GM19238 (cell line): ENCODE results near the gene CLEC9A.
"Not testable (repeated sequence)": the region's sequence is repeated elsewhere in the genome, so short reads cannot be mapped to it uniquely, and the experiment has no call there.

Experiments
- DNase-seq: peaks from one replicate; pipeline ENCODE4 v3.0.0; 2011; ENCODE audit warnings: low spot score; ENCODE audit not compliant: insufficient read length

Gene CLEC9A

DNA sequence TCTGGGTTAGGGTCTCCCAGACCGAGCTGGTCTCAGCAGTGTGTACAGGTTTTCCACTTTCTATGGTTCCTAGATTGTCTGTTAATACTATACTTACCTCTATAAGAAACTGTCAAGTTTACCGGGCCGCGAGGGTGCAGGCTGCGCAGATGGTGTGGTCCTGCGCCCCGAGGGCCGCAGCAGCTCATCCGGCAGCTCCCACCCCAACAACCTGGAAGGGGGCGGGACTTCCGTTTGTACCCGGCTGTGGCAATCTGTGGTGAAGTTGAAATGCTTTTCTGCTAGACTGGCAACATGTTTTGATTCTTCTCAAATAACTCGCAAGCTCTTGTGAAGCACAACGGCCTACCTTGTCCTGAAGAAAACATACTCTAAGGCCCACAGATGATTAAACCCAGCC is at the start of gene CLEC9A:
Gene CLEC9A (plus strand): TSS at position 237 of the 400 bp plus-strand sequence. CDS start 22,006 bp downstream, outside the sequence.
- no peak for DNase-seq

DNA sequence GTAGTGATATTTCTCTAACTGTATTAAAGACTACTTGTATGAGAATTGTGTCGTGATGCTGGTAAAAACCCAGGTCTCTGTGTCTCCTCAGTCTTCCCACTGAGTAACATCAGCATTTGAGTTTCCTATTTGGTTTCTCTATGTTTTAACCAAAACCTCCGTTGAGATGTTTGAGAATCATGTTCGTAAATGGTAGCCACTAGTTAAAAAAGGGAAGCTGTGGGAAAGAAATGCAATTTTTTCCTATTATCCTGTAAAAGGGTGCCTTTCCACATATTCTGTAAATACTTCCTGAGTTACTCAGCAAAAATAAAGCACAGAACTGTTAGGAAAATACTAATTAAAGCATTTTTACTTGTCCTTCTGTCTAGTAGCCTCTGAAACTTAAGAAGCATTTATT is 38.6 kb upstream of the CLEC9A start:
- DNase-seq: no peak

DNA sequence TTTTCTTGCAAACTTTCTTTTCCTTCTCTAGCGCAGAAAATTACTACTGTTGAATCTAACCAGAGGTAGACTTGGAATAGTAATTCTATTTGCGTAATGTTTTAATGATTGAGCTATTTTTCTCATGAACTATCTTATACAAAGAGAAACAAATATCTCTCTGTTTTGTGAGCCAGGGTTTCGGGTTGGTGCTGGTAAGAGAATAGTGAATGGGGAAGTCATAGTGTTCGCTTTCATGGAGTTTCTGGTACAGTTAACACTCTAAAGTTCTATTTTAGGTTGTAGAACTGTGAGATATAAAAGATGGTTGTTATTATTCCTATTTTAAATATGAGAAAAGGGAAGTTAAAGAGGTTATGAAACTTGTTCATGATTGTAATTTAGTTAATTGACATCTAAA is 38.2 kb upstream of the CLEC9A start:
- DNase-seq: no peak

DNA sequence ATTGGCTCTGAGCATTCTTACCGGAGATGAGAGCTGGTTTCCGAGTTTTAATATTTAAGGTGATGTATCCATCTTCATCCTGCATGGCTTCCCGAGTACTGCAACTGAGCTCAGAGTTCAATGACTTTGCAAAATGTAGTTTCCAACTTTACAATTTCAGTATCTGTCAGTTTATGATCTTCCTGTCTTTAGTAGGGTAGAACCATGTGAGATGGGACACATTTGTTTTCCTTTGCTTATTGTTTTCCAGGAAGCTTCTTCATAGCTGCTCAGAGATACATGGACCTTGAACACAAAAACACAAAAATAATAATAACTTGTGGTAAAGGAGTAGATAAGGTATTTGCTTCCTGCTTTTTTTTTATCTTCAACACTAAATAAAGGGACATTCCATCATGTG is 31.5 kb upstream of the CLEC9A start, which contains the start of gene CLEC1B:
Gene CLEC1B (minus strand): TSS at position 106 of the 400 bp plus-strand sequence. CDS start 21 bp downstream, at position 85.
- no peak for DNase-seq

DNA sequence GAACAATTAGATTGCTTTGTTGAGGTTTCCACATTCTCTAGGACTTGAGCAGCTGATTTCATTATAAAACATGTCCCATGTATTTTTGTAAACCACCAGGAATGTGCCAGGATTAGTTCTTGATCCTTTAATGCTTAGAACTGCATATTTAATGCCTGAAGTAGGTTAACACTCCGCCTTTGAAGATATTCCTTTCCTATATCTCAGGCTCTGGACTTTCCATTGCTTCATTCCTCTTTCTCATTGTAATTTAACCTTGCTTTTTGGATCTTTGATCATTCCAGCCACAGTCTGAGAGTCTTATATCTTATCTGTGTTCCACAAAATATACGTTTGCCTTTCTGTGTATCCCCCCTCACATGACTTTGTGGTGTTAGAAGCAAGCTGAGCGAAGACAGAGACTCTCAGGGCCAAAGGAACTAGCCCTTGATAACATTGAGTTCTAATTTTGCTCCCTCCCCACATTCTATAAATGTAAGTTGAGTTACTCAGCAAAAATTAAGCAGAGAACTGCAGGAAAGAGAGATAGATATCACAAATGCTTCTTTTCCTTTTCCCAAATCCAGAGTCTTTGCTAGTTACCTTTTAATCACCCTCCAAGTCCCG is 29.2 kb upstream of the CLEC9A start:
- no peak for DNase-seq

DNA sequence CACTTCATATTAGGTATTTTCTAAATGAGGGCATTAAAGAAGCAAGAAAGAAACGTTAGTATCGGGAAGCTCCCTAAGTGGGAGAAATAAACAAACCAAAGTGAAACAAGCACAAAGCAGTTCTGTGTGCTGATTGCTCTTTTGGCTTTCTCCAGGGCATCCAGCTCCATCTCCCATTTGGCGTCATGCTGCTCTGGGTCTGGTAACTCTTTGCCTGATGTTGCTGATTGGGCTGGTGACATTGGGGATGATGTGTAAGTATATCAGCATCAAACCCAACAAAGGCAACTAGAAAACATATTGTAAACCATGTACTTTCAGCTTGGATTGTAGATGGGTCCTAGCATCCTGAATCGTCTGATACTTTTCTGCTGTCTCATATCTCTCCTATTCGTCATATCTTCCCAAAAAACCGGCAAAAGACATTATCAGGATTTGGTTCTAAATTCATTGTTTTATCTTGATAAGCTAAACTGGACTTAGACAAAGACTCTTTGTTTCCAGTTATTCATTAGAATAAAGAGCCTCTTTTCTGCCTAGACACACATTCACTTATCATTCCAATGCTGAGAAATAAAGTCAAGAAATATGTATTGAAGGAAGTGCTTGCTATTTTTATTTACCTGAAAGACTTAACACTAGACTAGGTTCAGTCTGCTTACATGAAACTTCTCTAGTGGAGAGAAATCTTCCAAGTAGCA is 17.7 kb upstream of the CLEC9A start:
- no peak for DNase-seq

DNA sequence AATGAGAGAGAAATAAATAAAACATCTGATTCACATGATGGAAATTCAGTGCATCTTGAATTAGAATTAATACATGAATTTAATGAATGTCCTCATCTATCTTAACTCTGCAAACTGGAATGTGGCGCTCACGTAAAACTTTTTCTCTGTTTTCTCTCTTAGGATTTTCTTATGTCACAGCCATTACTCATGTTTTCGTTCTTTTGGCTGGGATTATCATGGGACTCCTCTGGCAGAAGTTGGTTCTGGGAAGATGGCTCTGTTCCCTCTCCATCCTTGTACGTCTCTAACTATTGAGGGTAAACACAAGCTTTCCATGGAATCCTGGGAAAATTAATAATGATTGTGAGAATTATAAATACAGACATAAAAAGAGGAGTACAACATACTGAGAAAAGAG is 15.0 kb upstream of the CLEC9A start:
- DNase-seq: no peak

DNA sequence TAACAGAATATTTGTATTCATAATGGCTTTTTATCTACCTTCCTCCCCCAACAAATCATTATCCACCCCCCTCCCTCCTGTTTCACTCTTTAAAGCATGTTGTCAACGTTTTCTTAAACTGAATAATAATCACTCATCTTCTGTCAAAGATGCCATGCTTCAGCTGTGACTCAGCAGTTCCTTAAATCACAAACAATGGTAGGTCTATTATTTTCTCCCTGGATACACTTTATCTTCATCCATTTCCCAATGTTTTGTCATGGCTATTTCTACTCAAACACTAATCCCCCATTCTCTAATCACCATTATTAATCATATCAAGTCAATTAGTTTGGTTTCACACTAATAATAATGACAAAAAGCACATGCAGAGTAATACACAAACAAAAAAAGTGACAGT is 13.6 kb upstream of the CLEC9A start:
- DNase-seq: no peak

DNA sequence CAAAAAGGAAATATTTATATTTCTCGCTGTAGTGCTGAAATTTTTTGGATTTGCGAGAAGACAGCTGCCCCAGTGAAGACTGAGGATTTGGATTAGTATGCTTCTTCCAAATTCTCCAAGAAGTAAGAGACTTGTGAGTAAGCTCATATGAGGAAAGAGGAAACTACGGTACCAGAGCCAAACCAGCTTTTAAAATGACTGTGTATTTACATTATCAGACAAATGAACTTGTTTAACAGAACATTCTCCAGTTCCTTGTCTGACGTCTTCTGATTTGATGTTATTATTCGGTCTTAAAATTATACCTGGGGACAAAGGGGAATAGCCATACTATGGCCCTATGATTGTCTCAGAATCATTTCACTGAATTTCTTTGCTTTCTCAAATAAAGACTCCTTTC is 12.1 kb upstream of the CLEC9A start:
- DNase-seq: no peak

DNA sequence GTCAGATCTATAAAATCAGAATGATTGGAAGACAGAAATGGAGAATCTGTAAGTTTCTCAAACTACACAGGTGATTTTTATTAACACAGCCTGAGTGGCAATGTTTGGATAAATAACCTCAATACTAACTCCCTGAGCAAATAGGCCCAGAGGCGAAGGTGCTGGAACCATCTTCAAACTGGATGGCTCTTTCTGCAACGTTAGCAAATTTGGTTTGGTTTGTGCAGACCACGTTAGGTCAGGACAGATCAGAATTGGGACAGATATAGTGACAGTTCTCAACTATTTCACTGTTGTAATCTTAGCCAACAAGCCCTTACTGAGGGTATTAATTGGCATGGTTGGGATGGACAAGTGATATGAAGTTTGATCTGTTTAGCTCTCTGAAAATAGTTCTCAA is 9.1 kb upstream of the CLEC9A start:
- no peak for DNase-seq

DNA sequence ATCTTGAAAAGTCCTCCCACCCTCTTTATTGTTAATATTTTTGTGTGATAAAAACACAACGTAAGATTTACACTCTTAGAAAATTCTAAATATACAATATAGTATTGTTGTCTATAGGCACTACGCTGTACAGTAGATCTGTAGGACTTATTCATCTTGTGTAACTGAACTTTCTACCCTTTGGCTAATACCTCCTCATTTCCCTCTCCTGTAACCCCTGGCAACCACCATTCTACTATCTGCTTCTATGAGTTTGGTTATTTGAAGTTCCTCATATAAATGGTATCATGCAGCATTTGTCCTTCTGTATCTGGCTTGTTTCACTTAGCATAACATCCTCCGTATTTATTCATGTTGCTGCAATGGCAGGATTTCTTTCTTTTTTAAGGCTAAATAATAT is 5.2 kb upstream of the CLEC9A start:
- DNase-seq: no peak

DNA sequence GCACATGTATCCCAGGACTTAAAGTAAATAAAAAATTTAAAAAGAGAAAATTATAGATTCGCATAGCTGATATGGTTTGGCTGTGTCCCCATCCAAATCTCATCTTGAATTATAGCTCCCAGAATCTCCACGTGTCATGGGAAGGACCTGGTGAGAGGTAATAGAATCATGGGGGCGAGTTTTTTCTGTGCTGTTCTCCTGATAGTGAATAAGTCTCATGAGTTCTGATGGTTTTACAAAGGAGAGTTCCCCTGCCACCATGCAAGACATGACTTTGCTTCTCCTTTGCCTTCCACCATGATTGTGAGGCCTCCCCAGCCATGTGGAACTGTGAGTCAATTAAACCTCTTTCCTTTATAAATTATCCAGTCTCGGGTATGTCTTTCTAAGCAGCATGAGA is 3.8 kb upstream of the CLEC9A start:
- DNase-seq: not testable (repeated sequence)

DNA sequence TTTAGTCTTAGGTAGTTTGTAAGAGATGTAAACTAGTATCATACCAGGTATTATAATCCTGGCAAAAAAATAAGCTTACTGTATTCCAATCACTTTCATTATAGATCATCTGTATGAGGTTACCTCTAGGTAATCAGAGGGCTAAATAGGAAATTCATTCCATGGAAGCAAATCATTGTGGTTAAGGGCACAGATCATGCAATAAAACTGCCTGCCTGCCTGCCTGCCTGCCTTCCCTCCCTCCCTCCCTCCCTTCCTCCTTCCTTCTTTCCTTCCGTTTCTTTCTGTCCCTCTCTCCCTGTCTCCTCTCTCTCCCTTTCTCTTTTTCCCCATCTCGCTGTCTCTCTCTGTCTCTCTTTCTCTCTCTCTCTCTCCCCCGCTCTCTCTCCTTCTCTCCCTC is 3.2 kb upstream of the CLEC9A start:
- no peak for DNase-seq

DNA sequence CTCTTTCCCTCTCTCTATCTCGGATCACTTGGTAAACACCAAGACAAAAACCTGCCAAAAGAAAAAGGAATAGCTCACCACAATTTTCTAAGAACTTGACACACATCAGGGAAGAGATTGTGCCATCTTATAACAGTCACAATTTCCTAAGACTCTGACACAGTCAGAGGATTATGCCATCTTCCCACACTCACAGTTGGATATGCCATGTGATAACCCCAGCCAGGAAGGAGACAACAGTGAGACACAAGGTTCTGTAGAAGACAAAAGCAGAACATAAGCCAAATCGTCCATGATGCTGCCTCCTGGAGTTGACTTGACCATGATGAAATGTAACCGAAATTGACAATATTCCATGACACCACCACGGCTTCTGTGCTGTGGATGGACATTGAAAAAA is 2.8 kb upstream of the CLEC9A start:
- no peak for DNase-seq

DNA sequence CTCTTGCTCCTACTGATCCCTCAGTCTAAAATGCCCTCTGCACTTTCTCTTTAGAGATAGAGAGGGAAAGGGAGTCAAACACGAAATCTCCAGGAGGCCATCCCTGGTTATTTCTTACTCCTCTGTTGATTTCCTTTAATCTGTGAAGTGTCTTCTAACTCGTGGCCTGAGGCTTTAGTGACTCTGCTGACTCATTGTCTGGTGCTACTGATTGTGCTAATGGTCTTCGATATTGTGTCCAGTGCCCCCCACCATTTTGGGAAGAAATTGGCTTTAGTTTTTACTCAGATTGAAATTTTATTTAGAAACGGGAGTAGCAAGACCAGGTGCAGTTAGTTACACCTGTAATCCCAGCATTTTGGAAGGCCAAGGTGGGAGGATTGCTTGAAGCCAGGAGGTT is 839 bp downstream of the CLEC9A start:
- DNase-seq: no peak

DNA sequence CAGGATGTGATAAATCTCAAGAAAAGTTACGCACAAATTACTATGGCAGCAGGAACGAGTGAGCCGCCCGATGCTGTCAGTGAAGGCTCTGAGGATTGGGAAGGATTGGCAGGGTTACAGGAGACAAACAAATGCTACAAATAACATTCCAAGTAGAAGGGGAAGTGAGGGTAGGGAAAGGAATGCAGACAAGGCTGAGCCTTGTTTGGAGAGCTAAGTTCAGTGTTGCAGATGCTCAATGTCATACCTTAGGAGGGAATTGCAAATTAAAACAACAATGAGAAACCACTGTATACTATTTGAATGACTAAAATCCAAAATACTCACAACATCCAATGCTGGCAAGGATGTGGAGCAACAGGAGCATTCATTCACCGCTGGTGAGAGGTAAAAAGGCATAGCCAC is 1.3 kb downstream of the CLEC9A start:
- no peak for DNase-seq

DNA sequence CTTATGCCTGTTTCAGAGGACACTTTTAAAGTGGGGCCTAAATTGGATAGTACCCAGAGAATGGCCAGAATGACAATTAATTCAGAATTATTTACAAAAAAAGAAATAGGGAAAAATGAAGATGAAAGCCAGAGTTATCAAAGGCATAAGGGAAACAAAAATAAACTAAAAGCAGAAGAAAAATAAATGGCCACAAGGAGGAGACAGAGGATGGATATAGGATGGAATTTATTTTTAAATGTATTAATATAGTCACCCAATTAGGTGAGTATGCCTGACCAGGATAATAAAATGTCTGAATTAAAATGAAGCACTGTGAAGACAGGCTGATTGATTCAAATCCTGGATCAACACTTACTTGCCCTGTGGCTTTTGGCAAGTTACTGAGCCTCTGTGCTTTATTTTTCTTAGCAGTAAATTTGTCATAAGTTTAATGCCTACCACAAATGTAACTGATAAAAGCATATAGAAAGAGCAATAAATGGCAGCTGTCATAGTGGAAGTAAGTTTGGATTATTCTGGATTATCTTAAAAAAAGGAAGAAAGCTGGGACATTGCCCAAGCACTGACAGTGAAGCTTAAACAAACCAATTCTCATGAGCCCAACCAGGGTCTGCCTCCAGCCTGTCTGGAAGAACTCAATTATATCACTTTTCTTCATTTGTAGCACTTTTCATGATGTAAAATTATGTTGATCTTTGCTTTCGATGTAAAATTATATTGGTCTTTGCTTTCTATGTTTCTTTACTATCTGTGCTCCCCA is 3.5 kb downstream of the CLEC9A start:
- no peak for DNase-seq

DNA sequence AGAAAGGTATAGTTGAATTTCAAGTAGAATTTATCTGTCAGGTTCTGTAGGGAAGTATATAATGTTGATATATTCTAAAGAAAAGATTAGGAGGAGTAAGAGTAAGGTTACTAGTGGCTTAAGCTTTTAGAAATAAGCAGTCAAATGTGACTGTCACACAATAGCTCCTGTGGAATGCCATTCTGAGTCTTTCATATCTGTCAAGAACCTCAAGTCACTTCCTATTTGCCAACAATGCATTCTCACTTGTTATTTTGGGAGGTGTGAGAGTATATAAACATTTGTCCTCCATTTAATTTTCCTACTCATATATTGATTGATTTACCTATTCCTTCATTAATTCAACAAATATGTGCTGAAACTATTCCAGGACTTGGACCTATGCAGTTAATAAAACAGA is 11.7 kb downstream of the CLEC9A start:
- no peak for DNase-seq

DNA sequence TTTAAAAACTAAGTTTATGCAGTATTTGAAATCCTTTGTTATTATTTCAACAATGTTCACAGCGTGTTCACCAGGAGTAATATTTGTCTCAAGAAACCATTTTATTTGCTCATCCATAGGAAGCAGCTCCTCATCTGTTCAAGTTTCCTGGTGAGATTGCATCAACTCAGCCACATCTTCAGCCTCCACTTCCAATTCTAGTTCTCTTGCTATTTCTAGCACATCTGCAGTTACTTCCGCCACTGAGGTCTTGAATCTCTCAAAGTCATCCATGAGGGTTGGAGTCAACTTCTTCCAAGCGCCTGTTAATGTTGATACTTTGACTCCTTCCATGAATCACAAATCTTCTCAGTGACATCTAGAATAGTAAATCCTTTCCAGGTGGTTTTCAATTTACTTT is 18.0 kb downstream of the CLEC9A start:
- no peak for DNase-seq

DNA sequence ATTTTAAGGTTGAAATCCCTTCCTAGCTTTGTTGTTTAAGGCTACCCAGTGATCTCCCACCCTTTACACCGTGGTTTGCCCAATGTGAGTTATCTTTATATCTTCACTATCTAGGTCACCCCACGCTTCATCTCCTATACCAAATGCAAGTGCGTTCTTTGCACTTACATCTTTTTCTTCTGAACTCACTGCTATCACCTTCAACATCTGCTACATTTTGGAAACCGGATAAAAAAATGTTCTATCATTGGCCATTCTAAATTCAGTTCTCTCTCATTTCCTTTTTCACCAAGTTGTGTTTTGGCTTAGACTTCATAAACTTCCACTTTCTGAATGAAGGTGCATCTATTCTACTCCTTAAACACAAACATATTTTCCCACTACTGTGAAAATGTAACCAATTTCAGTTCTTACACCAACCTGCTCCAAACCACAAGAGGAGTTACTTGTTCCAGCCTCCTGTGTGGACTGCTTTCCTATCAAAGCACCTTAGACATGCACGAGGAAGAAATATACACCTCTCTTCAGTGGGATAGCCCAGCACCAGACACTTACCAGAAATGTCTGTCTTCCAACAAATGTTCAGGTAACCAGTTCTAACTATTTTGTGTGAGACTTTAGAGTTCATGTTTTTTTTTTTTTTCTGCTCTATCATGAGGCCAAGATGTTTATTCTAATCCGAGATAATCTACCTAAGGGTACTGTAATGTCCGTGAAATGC is 21.9 kb downstream of the CLEC9A start:
- DNase-seq: no peak

DNA sequence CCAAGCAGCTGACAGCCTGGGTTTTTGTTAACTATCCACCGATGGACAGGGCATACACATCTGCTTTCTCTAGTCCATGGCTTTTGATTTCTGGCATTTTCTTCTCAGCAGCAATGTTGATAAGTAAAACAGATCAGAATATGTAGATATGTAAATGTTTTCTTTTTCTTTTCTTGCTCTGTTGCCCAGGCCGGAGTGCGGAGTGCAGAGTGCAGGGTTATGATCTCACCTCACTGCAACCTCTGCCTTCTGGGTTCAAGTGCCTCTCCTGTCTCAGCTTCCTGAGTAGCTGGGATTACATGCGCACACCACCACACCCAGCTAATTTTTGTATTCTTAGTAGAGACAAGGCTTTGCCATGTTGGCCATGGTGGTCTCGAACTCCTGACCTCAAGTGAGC is 27.9 kb downstream of the CLEC9A start:
- no peak for DNase-seq

DNA sequence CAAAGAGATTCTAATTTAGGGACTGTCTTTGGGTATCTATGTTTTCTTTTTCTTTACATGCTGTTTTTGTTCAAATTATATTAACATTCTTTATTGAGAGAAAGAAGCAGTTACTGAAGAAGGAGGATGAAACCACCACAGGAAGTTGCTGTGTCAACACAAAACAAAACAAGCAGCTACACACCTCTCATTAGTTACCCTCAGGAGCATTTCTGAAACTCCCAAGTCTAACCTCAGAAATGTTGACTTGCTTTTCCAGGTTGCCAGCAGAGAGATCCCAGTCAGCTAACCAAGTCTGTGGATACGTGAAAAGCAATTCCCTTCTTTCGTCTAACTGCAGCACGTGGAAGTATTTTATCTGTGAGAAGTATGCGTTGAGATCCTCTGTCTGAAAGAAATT is 34.8 kb downstream of the CLEC9A start:
- no peak for DNase-seq
